ENCODE data around the gene NKAIN2. TPM values are rescaled to one million over a fixed set of nuclear protein-coding genes. Genes with fewer than 3 reads are reported as not detected.

Gene NKAIN2
- total RNA-seq, 6 experiments from 2014 or later, result not detected

DNA sequence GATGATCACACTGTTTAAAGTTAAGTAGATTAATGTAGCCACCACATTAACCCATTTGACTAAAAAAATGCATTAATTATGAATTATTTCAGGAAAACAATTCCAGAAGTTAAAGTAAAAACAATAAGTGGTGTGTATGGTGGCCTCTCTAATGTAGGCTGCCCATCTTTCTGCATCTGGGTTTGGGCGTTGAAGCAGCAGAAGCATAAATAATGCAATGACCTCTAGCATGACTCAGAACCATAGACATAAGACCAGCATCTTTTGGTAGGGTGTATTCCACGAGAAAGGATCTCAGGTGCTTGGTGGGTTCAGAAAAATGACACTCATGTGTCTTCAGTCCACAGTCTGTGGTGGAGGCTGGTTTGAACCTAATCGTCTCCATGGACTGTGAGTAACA is 18.6 kb upstream of the NKAIN2 start:
- H3K36me3 Mint-ChIP-seq (ENCODE audit: low read depth), result no peaks in the 10 kb centered on the region
- H3K27me3 Mint-ChIP-seq (ENCODE audit: insufficient read depth), result no peaks in the 10 kb centered on the region
- H3K27ac Mint-ChIP-seq, result no peak overlapping the region
- no peaks in the 10 kb centered on the region for H3K4me1 Mint-ChIP-seq (ENCODE audit: low read depth)
- H3K9me3 Mint-ChIP-seq, result peaks cover 30% of the 10 kb centered on the region
- TF ChIP-seq, protein P1, sequence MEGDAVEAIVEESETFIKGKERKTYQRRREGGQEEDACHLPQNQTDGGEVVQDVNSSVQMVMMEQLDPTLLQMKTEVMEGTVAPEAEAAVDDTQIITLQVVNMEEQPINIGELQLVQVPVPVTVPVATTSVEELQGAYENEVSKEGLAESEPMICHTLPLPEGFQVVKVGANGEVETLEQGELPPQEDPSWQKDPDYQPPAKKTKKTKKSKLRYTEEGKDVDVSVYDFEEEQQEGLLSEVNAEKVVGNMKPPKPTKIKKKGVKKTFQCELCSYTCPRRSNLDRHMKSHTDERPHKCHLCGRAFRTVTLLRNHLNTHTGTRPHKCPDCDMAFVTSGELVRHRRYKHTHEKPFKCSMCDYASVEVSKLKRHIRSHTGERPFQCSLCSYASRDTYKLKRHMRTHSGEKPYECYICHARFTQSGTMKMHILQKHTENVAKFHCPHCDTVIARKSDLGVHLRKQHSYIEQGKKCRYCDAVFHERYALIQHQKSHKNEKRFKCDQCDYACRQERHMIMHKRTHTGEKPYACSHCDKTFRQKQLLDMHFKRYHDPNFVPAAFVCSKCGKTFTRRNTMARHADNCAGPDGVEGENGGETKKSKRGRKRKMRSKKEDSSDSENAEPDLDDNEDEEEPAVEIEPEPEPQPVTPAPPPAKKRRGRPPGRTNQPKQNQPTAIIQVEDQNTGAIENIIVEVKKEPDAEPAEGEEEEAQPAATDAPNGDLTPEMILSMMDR (IDR thresholded peaks at IDR 0.05), result no peak
- H3K4me3 Mint-ChIP-seq, result no peak overlapping the region
- DNase-seq, result no peak

DNA sequence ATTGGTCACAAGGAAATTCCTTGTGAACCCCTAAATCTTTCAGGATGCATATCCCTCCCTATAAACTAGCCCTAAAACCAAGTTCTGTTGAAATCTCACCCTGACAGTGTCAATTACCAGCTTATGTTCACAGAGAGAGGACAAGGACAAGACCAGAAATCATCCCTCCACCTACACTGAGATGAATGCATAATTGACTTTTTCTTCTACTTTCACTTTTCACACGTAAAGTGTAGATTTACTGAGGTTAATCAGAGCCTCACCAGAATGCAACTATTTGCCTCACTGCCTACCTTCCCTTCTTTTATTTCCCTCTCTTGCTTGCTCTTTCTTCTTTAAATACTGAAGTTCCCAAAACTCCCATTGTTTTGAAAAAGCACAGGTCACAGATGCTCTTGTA is 15.3 kb upstream of the NKAIN2 start:
- TF ChIP-seq, protein P1 (IDR thresholded peaks at IDR 0.05), result no peak
- no peak overlapping the region for H3K27ac Mint-ChIP-seq
- no peaks in the 10 kb centered on the region for H3K36me3 Mint-ChIP-seq (ENCODE audit: low read depth)
- peaks cover 23% of the 10 kb centered on the region for H3K9me3 Mint-ChIP-seq
- no peak overlapping the region for H3K4me3 Mint-ChIP-seq
- H3K4me1 Mint-ChIP-seq (ENCODE audit: low read depth), result no peaks in the 10 kb centered on the region
- peaks cover 3% of the 10 kb centered on the region; the same call in 1 of the 2 replicates for H3K27me3 Mint-ChIP-seq (ENCODE audit: insufficient read depth)
- DNase-seq, result no peak

- H3K27ac Mint-ChIP-seq, result no peak overlapping the region
- TF ChIP-seq, protein P1 (IDR thresholded peaks at IDR 0.05), result no peak
- H3K36me3 Mint-ChIP-seq (ENCODE audit: low read depth), result no peaks in the 10 kb centered on the region
- peaks cover 25% of the 10 kb centered on the region for H3K9me3 Mint-ChIP-seq
- H3K27me3 Mint-ChIP-seq (ENCODE audit: insufficient read depth), result peaks cover 3% of the 10 kb centered on the region; the same call in 1 of the 2 replicates
- DNase-seq, result no peak
- H3K4me1 Mint-ChIP-seq (ENCODE audit: low read depth), result no peaks in the 10 kb centered on the region
- no peak overlapping the region for H3K4me3 Mint-ChIP-seq
Observed at GRCh38 chr6:123794190-123794589, 9.5 kb upstream of the NKAIN2 start.

- no peak overlapping the region for H3K27ac Mint-ChIP-seq
- H3K4me1 Mint-ChIP-seq (ENCODE audit: low read depth), result no peaks in the 10 kb centered on the region
- TF ChIP-seq, protein P1 (IDR thresholded peaks at IDR 0.05), result no peak
- H3K36me3 Mint-ChIP-seq (ENCODE audit: low read depth), result no peaks in the 10 kb centered on the region
- H3K4me3 Mint-ChIP-seq, result no peak overlapping the region
- H3K27me3 Mint-ChIP-seq (ENCODE audit: insufficient read depth), result peaks cover 3% of the 10 kb centered on the region; the same call in 1 of the 2 replicates
- H3K9me3 Mint-ChIP-seq, result peaks cover 25% of the 10 kb centered on the region
- DNase-seq, result no peak
Observed at GRCh38 chr6:123794799-123795198, 8.9 kb upstream of the NKAIN2 start.

- no peak overlapping the region for H3K27ac Mint-ChIP-seq
- H3K4me3 Mint-ChIP-seq, result no peak overlapping the region
- H3K27me3 Mint-ChIP-seq (ENCODE audit: insufficient read depth), result peaks cover 12% of the 10 kb centered on the region
- H3K36me3 Mint-ChIP-seq (ENCODE audit: low read depth), result no peaks in the 10 kb centered on the region
- TF ChIP-seq, protein P1 (IDR thresholded peaks at IDR 0.05), result no peak
- peaks cover 3% of the 10 kb centered on the region for H3K9me3 Mint-ChIP-seq
- H3K4me1 Mint-ChIP-seq (ENCODE audit: low read depth), result peaks cover 8% of the 10 kb centered on the region
- DNase-seq, result no peak
Observed at GRCh38 chr6:123801067-123801466, 2.6 kb upstream of the NKAIN2 start.

DNA sequence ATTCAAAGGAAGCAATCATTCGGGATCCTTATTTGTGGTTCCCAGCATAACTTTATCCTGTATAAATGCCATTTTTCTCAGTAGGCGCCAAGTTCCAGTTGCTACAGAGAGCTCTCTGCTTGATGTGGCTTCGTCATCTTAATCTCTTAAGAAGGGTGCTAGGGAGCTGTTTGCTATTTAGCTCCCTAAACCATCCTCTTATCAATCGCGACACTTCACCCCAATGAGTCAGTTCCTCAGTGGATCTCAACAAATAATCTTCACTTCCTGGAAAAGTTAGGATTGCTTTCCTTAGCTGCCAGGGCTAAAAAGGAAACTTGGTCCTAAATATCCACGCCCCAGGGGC is 1.3 kb upstream of the NKAIN2 start:
- Mint-ChIP-seq H3K27me3 (ENCODE audit: insufficient read depth) (peaks cover 12% of the 10 kb centered on the region), H3K27ac (no peak overlapping the region), H3K4me3 (peak overlapping the region; percentile 44), H3K9me3 (no peaks in the 10 kb centered on the region), H3K36me3 (ENCODE audit: low read depth) (no peaks in the 10 kb centered on the region), H3K4me1 (ENCODE audit: low read depth) (peaks cover 8% of the 10 kb centered on the region)
- TF ChIP-seq, protein P1 (IDR thresholded peaks at IDR 0.05), result no peak
- no peak for DNase-seq
